B cell (primary cell): ENCODE data around the gene OSGEP. TPM values are rescaled to one million over a fixed set of nuclear protein-coding genes. Genes with fewer than 3 reads are reported as not detected.

ENCODE experiments used
- ATAC-seq: fragments of 200-7000 bp; cut with Tn5 transposase; one replicate; pipeline ENCODE4 v1.10.0; 2021; ENCODE audit warnings: low read depth, mild to moderate bottlenecking, moderate number of reproducible peaks, moderate library complexity
- CTCF ChIA-PET: fragments of 350-600 bp; sonication (Branson Sonifier 250); formaldehyde crosslinking; loops from one replicate; lab custom pipeline; 2021; ENCODE audit warnings: antibody characterized with exemption, inconsistent platforms; lab: Charles Lee
- POLR2A ChIA-PET: fragments of 350-600 bp; sonication (Branson Sonifier 250); formaldehyde crosslinking; loops from one replicate; lab custom pipeline; 2021; ENCODE audit warnings: antibody characterized with exemption; lab: Charles Lee
- DNase-seq: peaks from one replicate; pipeline ENCODE4 v3.0.0; 2013
- H2AFZ ChIP-seq: 2 replicates; pipeline ENCODE4 v1.6.1; 2012; ENCODE audit warnings: mild to moderate bottlenecking, low read depth, low read length; ENCODE audit not compliant: insufficient read depth, poor library complexity, severe bottlenecking
- H3K27ac ChIP-seq, 2 donors: 1 replicate in 1 of 2; 2 replicates in 1 of 2; pipeline ENCODE4 v1.5.1; 2012 to 2013; ENCODE audit warnings: low read length in 2 of 2, mild to moderate bottlenecking in 2 of 2, moderate library complexity in 1 of 2
- H3K27me3 ChIP-seq, 4 experiments: fragments of 200-600 bp in 1 of 4; sonication (generic) in 1 of 4; replicated peaks in 1 of 4; 1 replicate in 2 of 4; 2 replicates in 2 of 4; pipeline versions ENCODE4 v1.6.1 to v1.7.0; 2013 to 2016; ENCODE audit warnings: low read length in 3 of 4, mild to moderate bottlenecking in 2 of 4, mixed read lengths in 1 of 4, moderate library complexity in 1 of 4; ENCODE audit not compliant: insufficient read depth in 4 of 4, control insufficient read depth in 3 of 4; ENCODE audit errors: control extremely low read depth in 1 of 4
- H3K36me3 ChIP-seq, 2 experiments: replicated peaks in 1 of 2; 1 replicate in 1 of 2; 2 replicates in 1 of 2; pipeline versions ENCODE4 v1.6.1 to v1.7.1; 2013; ENCODE audit warnings: low read length in 1 of 2; ENCODE audit not compliant: insufficient read depth in 2 of 2, control insufficient read depth in 1 of 2; ENCODE audit errors: control extremely low read depth in 1 of 2, extremely low read depth in 1 of 2
- H3K4me1 ChIP-seq, 2 donors: fragments of 200-600 bp in 1 of 2; sonication (generic) in 1 of 2; 1 replicate in 1 of 2; 2 replicates in 1 of 2; pipeline versions ENCODE4 v1.5.1 to v1.6.1; 2013 to 2017; ENCODE audit warnings: low read length in 2 of 2; ENCODE audit not compliant: control insufficient read depth in 2 of 2, insufficient read depth in 2 of 2
- H3K4me2 ChIP-seq: replicated peaks from 2 replicates; pipeline ENCODE3; 2012; ENCODE audit warnings: mild to moderate bottlenecking, low read depth, low read length; ENCODE audit not compliant: poor library complexity, severe bottlenecking
- H3K4me3 ChIP-seq, 5 experiments: fragments of 200-600 bp in 1 of 5; sonication (generic) in 1 of 5; 1 replicate in 3 of 5; 2 replicates in 2 of 5; pipeline versions ENCODE4 v1.5.1 to v1.7.0; 2011 to 2016; ENCODE audit warnings: low read length in 4 of 5, mild to moderate bottlenecking in 4 of 5, low read depth in 2 of 5, control low read depth in 1 of 5, moderate library complexity in 1 of 5; ENCODE audit not compliant: insufficient read depth in 1 of 5; ENCODE audit errors: control extremely low read depth in 1 of 5, extremely low read depth in 1 of 5
- H3K79me2 ChIP-seq: fragments of 200-600 bp; sonication (generic); one replicate; pipeline ENCODE4 v1.6.0; 2016; ENCODE audit warnings: low read length; ENCODE audit not compliant: control insufficient read depth, insufficient read depth
- H3K9ac ChIP-seq: fragments of 200-600 bp; sonication (generic); 2 replicates; pipeline ENCODE4 v1.6.1; 2017; ENCODE audit warnings: mild to moderate bottlenecking, low read length, moderate library complexity
- H3K9me3 ChIP-seq, 3 donors: one replicate each; pipeline versions ENCODE4 v1.6.1 to v1.7.1; 2013; ENCODE audit warnings: low read length in 2 of 3; ENCODE audit not compliant: control insufficient read depth in 2 of 3, insufficient read depth in 1 of 3; ENCODE audit errors: control extremely low read depth in 1 of 3
- H4K20me1 ChIP-seq: 2 replicates; pipeline ENCODE4 v1.6.0; 2012; ENCODE audit warnings: mild to moderate bottlenecking, low read length; ENCODE audit not compliant: insufficient read depth, control insufficient read depth, poor library complexity, severe bottlenecking
- H3K27ac Mint-ChIP-seq: one replicate; pipeline ENCODE4 v1.8.0; 2021; ENCODE audit warnings: mixed read lengths
- H3K27me3 Mint-ChIP-seq: one replicate; pipeline ENCODE4 v1.8.0; 2021; ENCODE audit warnings: mixed read lengths
- H3K4me1 Mint-ChIP-seq: one replicate; pipeline ENCODE4 v1.8.0; 2021; ENCODE audit warnings: mixed read lengths
- H3K4me3 Mint-ChIP-seq: one replicate; pipeline ENCODE4 v1.8.0; 2021; ENCODE audit warnings: mixed read lengths
- H3K9me3 Mint-ChIP-seq: one replicate; pipeline ENCODE4 v1.8.0; 2022; ENCODE audit warnings: mixed read lengths; ENCODE audit not compliant: insufficient read depth
- CTCF ChIP-seq: fragments of 200-600 bp; IDR thresholded peaks from one replicate; pipeline ENCODE4 v1.8.0; 2022; ENCODE audit warnings: antibody characterized with exemption, mild to moderate bottlenecking
- EZH2 ChIP-seq: IDR thresholded peaks from 2 replicates; pipeline ENCODE4 v1.6.1; 2012; ENCODE audit warnings: borderline replicate concordance, low read depth, mild to moderate bottlenecking, moderate library complexity, low read length; ENCODE audit not compliant: insufficient read depth, poor library complexity, severe bottlenecking
- WGBS: methylation state at CpG from one replicate; pipeline ENCODE4 v1.1.5; 2013; ENCODE audit warnings: missing lambda C conversion rate; ENCODE audit not compliant: insufficient coverage; 5-methylcytosine and 5-hydroxymethylcytosine counted together
- intact Hi-C: fragments of 100-400 bp; cut with micrococcal nuclease; formaldehyde crosslinking; loops from one replicate; pipeline ENCODE4 v1.10.0; 2022
- polyA plus RNA-seq: library from polyadenylated mRNA; depleted of rRNA; stranded (reverse); fragments of >200 nt; gene quantifications from 2 replicates; pipeline ENCODE4 v1.2.3, GENCODE V29; 2012
- total RNA-seq, 2 donors: library from RNA; stranded (reverse); fragments of 120-200 nt in 1 of 2; gene quantifications; 1 replicate in 1 of 2; 2 replicates in 1 of 2; pipeline versions ENCODE4 v1.2.3 to v1.2.4, GENCODE V29; 2013 to 2022

Gene OSGEP
- total and polyA plus RNA-seq, 2 donors (not counting 1 experiment from before 2014, with no cell fraction given): 117 to 156 TPM

GRCh38 chr14:20436363-20436755 lies 18.3 kb downstream of the OSGEP start:
- Mint-ChIP-seq H3K4me3 (no peak overlapping the region), H3K27me3 (no peaks in the 10 kb centered on the region), H3K9me3 (peaks cover 2% of the 10 kb centered on the region), H3K27ac (no peak overlapping the region), H3K4me1 (peaks cover 46% of the 10 kb centered on the region)
- Histone ChIP-seq H3K79me2 (no peaks in the 10 kb centered on the region), H3K9me3 (peaks cover 0 to 12% (median 3%) of the 10 kb centered on the region in 3 donors), H3K9ac (no peak overlapping the region), H3K36me3 (no peaks in the 10 kb centered on the region), H3K4me3 (no peak overlapping the region), H2AFZ (no peak overlapping the region), H3K27ac (no peak overlapping the region), H3K4me2 (no peak overlapping the region), H3K27me3 (no peaks in the 10 kb centered on the region), H3K4me1 (peaks cover 39 to 59% of the 10 kb centered on the region in 2 donors), H4K20me1 (no peaks in the 10 kb centered on the region)
- DNase-seq (no peak), ATAC-seq (no peak)
- ChIA-PET CTCF (interaction anchor here (3.4 kb wide), 1 partner anchor 21 kb away, joined by 16 read pairs; no protein-coding TSS in a partner anchor), POLR2A (no interaction called here)
- intact Hi-C loops: no loop called here
- no peak for TF ChIP-seq EZH2
- no peak for TF ChIP-seq CTCF
- WGBS: 100% methylated on average over 2 of the region's 4 CpGs

DNA sequence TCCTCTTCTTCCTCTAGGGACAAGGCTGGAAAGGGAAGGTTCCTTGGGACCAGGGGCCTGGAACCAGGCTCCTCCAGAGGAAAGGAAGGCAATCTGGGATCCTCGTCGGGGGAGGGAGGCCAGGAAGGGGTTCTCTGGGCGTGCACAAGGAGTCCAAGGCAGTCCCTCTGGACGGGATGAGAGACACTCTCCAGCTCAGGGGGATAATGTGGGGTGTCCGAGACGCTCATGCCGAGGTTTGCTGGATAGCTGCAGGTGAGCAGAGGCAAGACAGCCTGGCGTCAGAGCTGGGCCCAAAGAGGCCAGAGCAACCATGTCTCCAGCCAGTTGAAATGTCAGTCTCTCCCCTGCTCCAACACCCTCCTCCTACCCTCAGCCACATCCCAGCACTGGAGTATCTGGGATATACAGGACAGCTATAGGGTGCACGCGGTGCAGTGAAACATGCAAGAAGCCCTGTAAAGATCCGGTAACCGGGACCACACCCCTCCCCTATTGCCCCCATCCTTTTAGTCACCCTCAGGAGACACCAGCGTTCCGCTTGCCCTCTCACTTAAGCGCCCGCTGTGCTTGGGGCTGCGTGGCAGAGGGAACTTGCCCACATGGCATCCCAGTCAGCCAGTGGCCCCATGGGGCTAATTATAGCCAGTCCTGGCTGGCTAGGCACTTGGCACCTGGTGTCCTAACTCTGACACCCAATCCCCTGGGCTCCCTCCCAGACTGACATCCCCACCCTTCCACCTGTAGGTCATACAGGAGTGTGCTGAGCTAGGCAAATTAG lies 18.8 kb downstream of the OSGEP start, which contains the start of gene KLHL33:
Gene KLHL33, minus strand, starts transcription at position 585 of the 781 bp plus-strand sequence. Its CDS starts 355 bp downstream, at position 230.
- H3K4me1 Mint-ChIP-seq: peaks cover 45% of the 10 kb centered on the region
- H3K9ac ChIP-seq: no peak within 1 kb of the TSS
- TF ChIP-seq EZH2: no peak
- no peak for TF ChIP-seq CTCF
- H3K9me3 ChIP-seq: peaks cover 0 to 12% (median 3%) of the 10 kb centered on the region in 3 donors
- peaks cover 34 to 53% of the 10 kb centered on the region in 2 donors for H3K4me1 ChIP-seq
- no peaks in the 10 kb centered on the region for H3K79me2 ChIP-seq
- no peak within 1 kb of the TSS for H3K27ac Mint-ChIP-seq
- intact Hi-C loops: no loop called here
- ChIA-PET CTCF (interaction anchor here (3.4 kb wide), 1 partner anchor 20 kb away, joined by 16 read pairs; no protein-coding TSS in a partner anchor), POLR2A (no interaction called here)
- H3K27ac ChIP-seq: no peak within 1 kb of the TSS
- no peak within 1 kb of the TSS for H2AFZ ChIP-seq
- DNase-seq (no peak), ATAC-seq (no peak)
- H3K36me3 ChIP-seq: no peaks in the 10 kb centered on the region
- no peak within 1 kb of the TSS for H3K4me3 ChIP-seq
- peaks cover 2% of the 10 kb centered on the region for H3K9me3 Mint-ChIP-seq
- H3K4me3 Mint-ChIP-seq: peak within 1 kb of the TSS; percentile 16
- WGBS: 90% methylated on average over 17 of the region's 17 CpGs
- H3K4me2 ChIP-seq: no peak within 1 kb of the TSS
- no peaks in the 10 kb centered on the region for H3K27me3 Mint-ChIP-seq
- no peaks in the 10 kb centered on the region for H3K27me3 ChIP-seq
- no peaks in the 10 kb centered on the region for H4K20me1 ChIP-seq
